Astrocyte (in vitro differentiated cells and primary cell): Measurements from ENCODE around the gene UNC5B. TPM values are rescaled to one million over a fixed set of nuclear protein-coding genes. Genes with fewer than 3 reads are reported as not detected.

Source experiments
- DNase-seq: peaks from one replicate; pipeline ENCODE4 v3.0.0-alpha.2; 2010; ENCODE audit warnings: low read depth
- FAIRE-seq: peaks from 2 replicates; lab custom pipeline; 2011; peaks lifted over from hg19 to GRCh38; lab: Jason Lieb, UNC
- H2AFZ ChIP-seq: 2 replicates; pipeline ENCODE4 v1.6.0; 2012; ENCODE audit warnings: low read depth, low read length, inconsistent platforms
- H3K27ac ChIP-seq: 2 replicates; pipeline ENCODE4 v1.5.1; 2011; ENCODE audit warnings: low read depth, low read length, inconsistent platforms
- H3K27me3 ChIP-seq: 2 replicates; pipeline ENCODE4 v1.6.0; 2011; ENCODE audit warnings: low read length, inconsistent platforms; ENCODE audit not compliant: insufficient read depth
- H3K36me3 ChIP-seq: 2 replicates; pipeline ENCODE4 v1.5.1; 2011; ENCODE audit warnings: low read length, inconsistent platforms; ENCODE audit not compliant: insufficient read depth
- H3K4me1 ChIP-seq: 2 replicates; pipeline ENCODE4 v1.5.1; 2011; ENCODE audit warnings: low read length, inconsistent platforms; ENCODE audit not compliant: insufficient read depth
- H3K4me2 ChIP-seq: 2 replicates; pipeline ENCODE4 v1.6.0; 2012; ENCODE audit warnings: low read length, inconsistent platforms
- H3K4me3 ChIP-seq: 2 replicates; pipeline ENCODE4 v1.5.1; 2011; ENCODE audit warnings: low read depth, mild to moderate bottlenecking, low read length, inconsistent platforms; ENCODE audit not compliant: insufficient read depth
- H3K79me2 ChIP-seq: 2 replicates; pipeline ENCODE4 v1.6.0; 2012; ENCODE audit warnings: mild to moderate bottlenecking, low read length, inconsistent platforms; ENCODE audit not compliant: insufficient read depth
- H3K9ac ChIP-seq: 2 replicates; pipeline ENCODE4 v1.6.0; 2012; ENCODE audit warnings: mild to moderate bottlenecking, low read length, inconsistent platforms
- H3K9me3 ChIP-seq: 2 replicates; pipeline ENCODE4 v1.5.1; 2012; ENCODE audit warnings: low read depth, mild to moderate bottlenecking, low read length, inconsistent platforms; ENCODE audit not compliant: insufficient read depth
- H4K20me1 ChIP-seq: 2 replicates; pipeline ENCODE4 v1.6.0; 2012; ENCODE audit warnings: low read length, inconsistent platforms; ENCODE audit not compliant: insufficient read depth
- H3K27ac Mint-ChIP-seq: one replicate; pipeline ENCODE4 v1.8.0; 2021; ENCODE audit warnings: mild to moderate bottlenecking, mixed read lengths; ENCODE audit not compliant: unreplicated experiment
- H3K27me3 Mint-ChIP-seq: one replicate; pipeline ENCODE4 v1.8.0; 2021; ENCODE audit warnings: low read depth, mixed read lengths; ENCODE audit not compliant: unreplicated experiment
- H3K36me3 Mint-ChIP-seq: one replicate; pipeline ENCODE4 v1.8.0; 2021; ENCODE audit warnings: low read depth, mixed read lengths; ENCODE audit not compliant: unreplicated experiment
- H3K4me1 Mint-ChIP-seq: one replicate; pipeline ENCODE4 v1.8.0; 2021; ENCODE audit warnings: low read depth, mixed read lengths; ENCODE audit not compliant: unreplicated experiment
- H3K4me3 Mint-ChIP-seq: one replicate; pipeline ENCODE4 v1.8.0; 2021; ENCODE audit warnings: mild to moderate bottlenecking, moderate library complexity, mixed read lengths; ENCODE audit not compliant: unreplicated experiment
- H3K9me3 Mint-ChIP-seq: one replicate; pipeline ENCODE4 v1.8.0; 2021; ENCODE audit warnings: mild to moderate bottlenecking, mixed read lengths; ENCODE audit not compliant: unreplicated experiment
- EZH2 ChIP-seq: IDR thresholded peaks from 2 replicates; pipeline ENCODE4 v1.6.1; 2012; ENCODE audit warnings: mild to moderate bottlenecking, low read length, inconsistent platforms; ENCODE audit not compliant: insufficient read depth
- total RNA-seq: library from RNA; stranded (reverse); gene quantifications from 2 replicates; pipeline ENCODE4 v1.2.1, GENCODE V29; 2021
- TF ChIP-seq, protein P1 (sequence below): IDR thresholded peaks from 2 replicates; pipeline ENCODE4 v1.5.1; 2011; ENCODE audit warnings: low read depth, mild to moderate bottlenecking, inconsistent platforms, low read length, moderate library complexity; ENCODE audit not compliant: insufficient read depth

Gene UNC5B
- total RNA-seq, 1 donor from 2014 or later, result 15.0 TPM

DNA sequence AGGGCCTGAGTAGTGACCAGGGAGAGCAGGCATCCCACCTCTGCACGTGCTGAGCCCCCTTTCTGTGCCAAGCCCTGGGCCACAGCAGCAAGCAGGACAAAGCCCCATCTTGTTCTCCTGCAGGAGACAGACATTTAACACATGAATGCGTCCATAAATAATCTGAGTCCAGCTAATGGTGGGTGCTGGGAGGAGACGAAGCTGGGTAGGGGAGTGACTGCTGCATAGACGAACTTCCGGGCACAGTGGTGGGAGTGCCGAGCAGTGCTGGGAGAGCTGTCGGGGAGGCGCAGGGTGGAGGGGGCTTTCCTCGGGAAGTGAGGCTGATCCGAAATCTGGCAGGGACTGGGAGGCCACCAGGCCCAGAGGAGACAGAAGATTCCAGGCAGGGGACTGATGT, 71.5 kb downstream of the UNC5B start:
- H3K79me2 ChIP-seq, result no peaks in the 10 kb centered on the region
- no peaks in the 10 kb centered on the region for H3K27me3 ChIP-seq
- no peaks in the 10 kb centered on the region for H3K9me3 ChIP-seq
- peaks cover 46% of the 10 kb centered on the region for H4K20me1 ChIP-seq
- Mint-ChIP-seq H3K9me3 (no peaks in the 10 kb centered on the region), H3K36me3 (peaks cover 20% of the 10 kb centered on the region), H3K4me3 (no peak overlapping the region), H3K27ac (no peak overlapping the region), H3K4me1 (peaks cover 6% of the 10 kb centered on the region), H3K27me3 (peaks cover 2% of the 10 kb centered on the region)
- TF ChIP-seq EZH2, result no peak
- TF ChIP-seq, protein P1, sequence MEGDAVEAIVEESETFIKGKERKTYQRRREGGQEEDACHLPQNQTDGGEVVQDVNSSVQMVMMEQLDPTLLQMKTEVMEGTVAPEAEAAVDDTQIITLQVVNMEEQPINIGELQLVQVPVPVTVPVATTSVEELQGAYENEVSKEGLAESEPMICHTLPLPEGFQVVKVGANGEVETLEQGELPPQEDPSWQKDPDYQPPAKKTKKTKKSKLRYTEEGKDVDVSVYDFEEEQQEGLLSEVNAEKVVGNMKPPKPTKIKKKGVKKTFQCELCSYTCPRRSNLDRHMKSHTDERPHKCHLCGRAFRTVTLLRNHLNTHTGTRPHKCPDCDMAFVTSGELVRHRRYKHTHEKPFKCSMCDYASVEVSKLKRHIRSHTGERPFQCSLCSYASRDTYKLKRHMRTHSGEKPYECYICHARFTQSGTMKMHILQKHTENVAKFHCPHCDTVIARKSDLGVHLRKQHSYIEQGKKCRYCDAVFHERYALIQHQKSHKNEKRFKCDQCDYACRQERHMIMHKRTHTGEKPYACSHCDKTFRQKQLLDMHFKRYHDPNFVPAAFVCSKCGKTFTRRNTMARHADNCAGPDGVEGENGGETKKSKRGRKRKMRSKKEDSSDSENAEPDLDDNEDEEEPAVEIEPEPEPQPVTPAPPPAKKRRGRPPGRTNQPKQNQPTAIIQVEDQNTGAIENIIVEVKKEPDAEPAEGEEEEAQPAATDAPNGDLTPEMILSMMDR, result no peak
- H3K9ac ChIP-seq, result no peak overlapping the region
- no peak overlapping the region for H3K27ac ChIP-seq
- no peak for FAIRE-seq
- no peak overlapping the region for H3K4me2 ChIP-seq
- no peak overlapping the region for H3K4me3 ChIP-seq
- DNase-seq, result no peak
- no peaks in the 10 kb centered on the region for H3K36me3 ChIP-seq
- no peak overlapping the region for H2AFZ ChIP-seq
- H3K4me1 ChIP-seq, result no peaks in the 10 kb centered on the region

DNA sequence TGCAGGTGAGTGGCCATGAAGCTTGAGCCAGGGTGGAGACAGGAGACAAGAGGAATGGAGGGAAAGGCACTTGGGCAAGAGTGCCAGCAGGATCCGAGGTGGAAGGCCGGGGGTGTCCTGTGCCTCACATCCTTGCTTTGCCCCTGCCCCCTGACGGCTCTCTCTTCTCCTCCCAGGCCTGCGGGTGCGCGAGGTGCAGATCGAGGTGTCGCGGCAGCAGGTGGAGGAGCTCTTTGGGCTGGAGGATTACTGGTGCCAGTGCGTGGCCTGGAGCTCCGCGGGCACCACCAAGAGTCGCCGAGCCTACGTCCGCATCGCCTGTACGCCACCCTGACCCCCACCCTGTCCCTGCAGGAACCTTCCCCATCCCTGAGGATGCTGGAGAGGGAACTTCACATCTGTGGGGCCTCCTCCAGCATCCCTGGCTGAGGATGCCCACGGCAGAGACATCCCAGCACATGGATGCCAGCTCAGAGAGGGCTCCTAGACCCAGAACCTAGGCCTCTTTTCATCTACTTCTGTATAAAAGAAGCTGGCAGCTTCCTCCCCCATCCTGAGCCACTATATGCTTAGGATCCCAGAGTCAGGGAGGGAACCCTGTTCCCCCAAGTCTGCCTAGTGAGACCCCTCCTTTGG, 72.3 kb downstream of the UNC5B start:
- Mint-ChIP-seq H3K4me1 (peaks cover 2% of the 10 kb centered on the region), H3K4me3 (no peak overlapping the region), H3K27me3 (peaks cover 2% of the 10 kb centered on the region), H3K27ac (no peak overlapping the region), H3K9me3 (no peaks in the 10 kb centered on the region), H3K36me3 (peaks cover 23% of the 10 kb centered on the region)
- Histone ChIP-seq H3K27me3 (no peaks in the 10 kb centered on the region), H4K20me1 (peaks cover 44% of the 10 kb centered on the region), H2AFZ (no peak overlapping the region), H3K4me1 (no peaks in the 10 kb centered on the region), H3K9ac (no peak overlapping the region), H3K79me2 (no peaks in the 10 kb centered on the region), H3K4me3 (no peak overlapping the region), H3K9me3 (no peaks in the 10 kb centered on the region), H3K27ac (no peak overlapping the region), H3K4me2 (no peak overlapping the region), H3K36me3 (no peaks in the 10 kb centered on the region)
- FAIRE-seq, result no peak
- DNase-seq, result no peak
- TF ChIP-seq, protein P1, result no peak
- TF ChIP-seq EZH2, result no peak

DNA sequence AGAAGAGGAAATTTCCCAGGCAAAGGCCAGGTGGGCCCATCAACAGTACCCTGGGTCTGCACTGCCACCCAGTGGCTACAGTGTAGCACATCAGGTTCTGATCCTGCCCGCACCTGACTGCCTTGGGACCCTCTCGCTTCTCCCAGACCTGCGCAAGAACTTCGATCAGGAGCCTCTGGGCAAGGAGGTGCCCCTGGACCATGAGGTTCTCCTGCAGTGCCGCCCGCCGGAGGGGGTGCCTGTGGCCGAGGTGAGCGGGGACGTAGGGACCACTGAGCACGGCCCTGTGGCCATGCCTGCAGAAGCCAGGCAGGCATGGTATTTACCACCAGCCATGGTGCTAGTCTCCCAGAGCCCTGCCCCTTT, 72.8 kb downstream of the UNC5B start:
- Histone ChIP-seq H3K27ac (no peak overlapping the region), H3K4me3 (no peak overlapping the region), H2AFZ (no peak overlapping the region), H3K27me3 (no peaks in the 10 kb centered on the region), H3K79me2 (no peaks in the 10 kb centered on the region), H3K9me3 (no peaks in the 10 kb centered on the region), H3K36me3 (no peaks in the 10 kb centered on the region), H3K4me2 (no peak overlapping the region), H4K20me1 (peaks cover 39% of the 10 kb centered on the region), H3K4me1 (no peaks in the 10 kb centered on the region), H3K9ac (no peak overlapping the region)
- Mint-ChIP-seq H3K36me3 (peaks cover 22% of the 10 kb centered on the region), H3K9me3 (no peaks in the 10 kb centered on the region), H3K4me1 (peaks cover 1% of the 10 kb centered on the region), H3K27me3 (peaks cover 2% of the 10 kb centered on the region), H3K27ac (no peak overlapping the region), H3K4me3 (no peak overlapping the region)
- no peak for TF ChIP-seq EZH2
- TF ChIP-seq, protein P1, result peak; percentile 57
- FAIRE-seq (no peak), DNase-seq (no peak)
